Measurements from ENCODE around the gene MT1B. TPM values are rescaled to one million over a fixed set of nuclear protein-coding genes. Genes with fewer than 3 reads are reported as not detected.

Gene MT1B
- total and polyA plus RNA-seq, 2 of the 13 experiments (the other 11 are each of a cell fraction or from before 2014, with no cell fraction given) = 0.89 TPM; not detected in 1

DNA sequence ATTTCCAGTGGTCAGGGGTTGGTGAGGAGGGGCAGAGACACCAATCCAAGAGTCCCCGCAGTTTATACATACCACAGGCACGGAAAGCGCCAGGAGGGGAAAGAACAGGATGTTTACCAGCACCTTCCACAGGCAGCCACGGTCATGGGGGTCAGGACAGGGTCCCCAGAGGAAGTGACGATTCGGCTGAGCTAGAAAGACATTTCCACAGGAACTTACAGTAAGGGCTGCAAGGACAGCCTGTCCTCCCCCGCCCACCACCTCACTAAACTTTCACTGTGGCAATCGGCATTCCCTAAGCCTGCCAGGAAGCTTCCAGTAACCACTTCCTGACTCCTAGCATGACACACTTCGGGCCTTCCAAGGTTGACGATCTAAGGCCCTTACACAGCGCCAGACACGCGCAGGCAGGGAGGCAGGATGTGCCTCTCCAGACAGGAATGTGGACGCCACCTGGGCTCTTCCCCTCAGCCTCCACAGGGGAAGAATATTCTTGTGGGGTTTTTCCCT, 44.5 kb upstream of the MT1B start (continued):
- TF ChIP-seq, protein P1, sequence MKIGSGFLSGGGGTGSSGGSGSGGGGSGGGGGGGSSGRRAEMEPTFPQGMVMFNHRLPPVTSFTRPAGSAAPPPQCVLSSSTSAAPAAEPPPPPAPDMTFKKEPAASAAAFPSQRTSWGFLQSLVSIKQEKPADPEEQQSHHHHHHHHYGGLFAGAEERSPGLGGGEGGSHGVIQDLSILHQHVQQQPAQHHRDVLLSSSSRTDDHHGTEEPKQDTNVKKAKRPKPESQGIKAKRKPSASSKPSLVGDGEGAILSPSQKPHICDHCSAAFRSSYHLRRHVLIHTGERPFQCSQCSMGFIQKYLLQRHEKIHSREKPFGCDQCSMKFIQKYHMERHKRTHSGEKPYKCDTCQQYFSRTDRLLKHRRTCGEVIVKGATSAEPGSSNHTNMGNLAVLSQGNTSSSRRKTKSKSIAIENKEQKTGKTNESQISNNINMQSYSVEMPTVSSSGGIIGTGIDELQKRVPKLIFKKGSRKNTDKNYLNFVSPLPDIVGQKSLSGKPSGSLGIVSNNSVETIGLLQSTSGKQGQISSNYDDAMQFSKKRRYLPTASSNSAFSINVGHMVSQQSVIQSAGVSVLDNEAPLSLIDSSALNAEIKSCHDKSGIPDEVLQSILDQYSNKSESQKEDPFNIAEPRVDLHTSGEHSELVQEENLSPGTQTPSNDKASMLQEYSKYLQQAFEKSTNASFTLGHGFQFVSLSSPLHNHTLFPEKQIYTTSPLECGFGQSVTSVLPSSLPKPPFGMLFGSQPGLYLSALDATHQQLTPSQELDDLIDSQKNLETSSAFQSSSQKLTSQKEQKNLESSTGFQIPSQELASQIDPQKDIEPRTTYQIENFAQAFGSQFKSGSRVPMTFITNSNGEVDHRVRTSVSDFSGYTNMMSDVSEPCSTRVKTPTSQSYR (CRISPR knock-in tag; IDR thresholded peaks at IDR 0.05; ENCODE audit: borderline replicate concordance) = peak; percentile 51; the same call in 1 of the 2 replicates
- no peak for TF ChIP-seq HMGA1 (CRISPR knock-in tag; conservative IDR thresholded peaks at IDR 0.05)
- no peak for TF ChIP-seq TIGD3 (CRISPR knock-in tag; IDR thresholded peaks at IDR 0.05; ENCODE audit: borderline replicate concordance)
- peak; percentile 33 for TF ChIP-seq HCFC1 (IDR thresholded peaks at IDR 0.05; ENCODE audit: low read depth, low read length)
- TF ChIP-seq FOXA3 (CRISPR knock-in tag; IDR thresholded peaks at IDR 0.05) = peak; percentile 68
- TF ChIP-seq ZNF264 (CRISPR knock-in tag; IDR thresholded peaks at IDR 0.05) = peak; percentile 82
- no peak for TF ChIP-seq SOX6 (IDR thresholded peaks at IDR 0.05)
- TF ChIP-seq SOX6 (CRISPR knock-in tag; IDR thresholded peaks at IDR 0.05) = peak; percentile 73
- no peak for TF ChIP-seq IKZF1 (IDR thresholded peaks at IDR 0.05)
- no peak for TF ChIP-seq HHEX (CRISPR knock-in tag; IDR thresholded peaks at IDR 0.05)
- TF ChIP-seq ATM (IDR thresholded peaks at IDR 0.05; ENCODE audit: borderline replicate concordance) = no peak
- peak; percentile 97 for TF ChIP-seq MTF1 (CRISPR knock-in tag; IDR thresholded peaks at IDR 0.05)
- TF ChIP-seq ZNF878 (CRISPR knock-in tag; IDR thresholded peaks at IDR 0.05) = 0 out of 2 replicates have a peak, but pooled peaks have one; percentile 68
- peak; percentile 51; the same call in 1 of the 2 replicates for TF ChIP-seq ZNF331 (CRISPR knock-in tag; IDR thresholded peaks at IDR 0.05)
- no peak for TF ChIP-seq ZNF530 (CRISPR knock-in tag; IDR thresholded peaks at IDR 0.05; ENCODE audit: low read depth)
- TF ChIP-seq PRPF4 (IDR thresholded peaks at IDR 0.05; ENCODE audit: low read depth, low read length, poor library complexity, severe bottlenecking) = no peak
- TF ChIP-seq SMC3 (IDR thresholded peaks at IDR 0.05; ENCODE audit: low read length) = peak; percentile 0; the same call in 1 of the 2 replicates
- TF ChIP-seq ZNF292 (CRISPR knock-in tag; IDR thresholded peaks at IDR 0.05; ENCODE audit: borderline replicate concordance, low read depth) = peak; percentile 74
- TF ChIP-seq ZSCAN12 (CRISPR knock-in tag; IDR thresholded peaks at IDR 0.05) = no peak
- TF ChIP-seq MBNL3 (CRISPR knock-in tag; conservative IDR thresholded peaks at IDR 0.05) = no peak
- no peak for TF ChIP-seq XBP1 (CRISPR knock-in tag; IDR thresholded peaks at IDR 0.05)
- TF ChIP-seq RBM39 (IDR thresholded peaks at IDR 0.05; ENCODE audit: low read depth, low read length, poor library complexity, severe bottlenecking) = peak; percentile 28
- 0 out of 2 replicates have a peak, but pooled peaks have one; percentile 12 for TF ChIP-seq RFX5 (IDR thresholded peaks at IDR 0.05; ENCODE audit: low read depth, low read length)
- TF ChIP-seq, protein P2, sequence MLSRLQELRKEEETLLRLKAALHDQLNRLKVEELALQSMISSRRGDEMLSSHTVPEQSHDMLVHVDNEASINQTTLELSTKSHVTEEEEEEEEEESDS (CRISPR knock-in tag; IDR thresholded peaks at IDR 0.05; ENCODE audit: borderline replicate concordance) = no peak; the same call in 1 of the 2 replicates
- TF ChIP-seq ZNF709 (CRISPR knock-in tag; IDR thresholded peaks at IDR 0.05) = peak; percentile 29; the same call in 1 of the 2 replicates
- peak; percentile 64; the same call in 1 of the 2 replicates for TF ChIP-seq ZNF589 (CRISPR knock-in tag; conservative IDR thresholded peaks at IDR 0.05)
- no peak for TF ChIP-seq SATB2 (CRISPR knock-in tag; IDR thresholded peaks at IDR 0.05)
- no peak; the same call in 1 of the 2 replicates for TF ChIP-seq CTCF (CRISPR knock-in tag; IDR thresholded peaks at IDR 0.05)
